HG03196 (cell line): Measurements from ENCODE around the gene LTB.

Source experiments
- ATAC-seq: cut with Tn5 transposase; IDR thresholded peaks from one replicate; pipeline ENCODE4 v1.9.1; 2021; ENCODE audit not compliant: unreplicated experiment

The LTB gene

GRCh38 chr6:31531771-31532643 is 50.2 kb downstream of the LTB start:
- ATAC-seq: no peak

- ATAC-seq: no peak
These were observed 51.1 kb downstream of the LTB start for GRCh38 chr6:31531162-31531561.

DNA sequence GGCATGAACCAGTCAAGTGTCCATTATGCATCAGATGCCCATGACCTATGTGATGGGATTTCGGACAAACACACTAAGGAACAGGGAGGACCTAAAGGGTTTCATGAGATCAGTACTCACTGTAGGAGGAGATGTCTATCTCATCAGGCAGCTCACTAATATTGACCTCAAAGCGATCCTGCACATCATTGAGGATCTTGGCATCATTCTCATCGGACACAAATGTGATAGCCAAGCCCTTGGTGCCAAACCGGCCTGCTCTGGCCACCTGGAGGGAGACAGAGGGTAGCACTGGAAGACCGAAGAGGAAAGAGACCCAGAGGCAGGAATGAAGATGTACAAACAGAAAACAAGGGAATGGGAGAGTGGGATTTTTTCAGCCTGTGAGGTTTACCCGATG is 51.6 kb downstream of the LTB start:
- ATAC-seq: no peak
